Gastrocnemius medialis (tissue), 4 donors: ENCODE results near the gene SUMF1.

Experiments used
- POLR2A ChIP-seq, 2 donors: fragments of 450-650 bp; IDR thresholded peaks; one replicate each; pipeline ENCODE4 v1.6.1; 2017; ENCODE audit warnings: antibody characterized with exemption in 2 of 2, mild to moderate bottlenecking in 2 of 2, moderate library complexity in 2 of 2
- TF ChIP-seq, protein P1 (sequence below), 5 experiments: fragments of 450-650 bp in 3 of 5; fragments of 200-600 bp in 2 of 5; sonication (generic) in 2 of 5; IDR thresholded peaks in 4 of 5; conservative IDR thresholded peaks in 1 of 5; 1 replicate in 4 of 5; 2 replicates in 1 of 5; pipeline ENCODE4 v1.5.1; 2016 to 2019; ENCODE audit warnings: antibody characterized with exemption in 5 of 5, mild to moderate bottlenecking in 3 of 5, moderate library complexity in 3 of 5

DNA sequence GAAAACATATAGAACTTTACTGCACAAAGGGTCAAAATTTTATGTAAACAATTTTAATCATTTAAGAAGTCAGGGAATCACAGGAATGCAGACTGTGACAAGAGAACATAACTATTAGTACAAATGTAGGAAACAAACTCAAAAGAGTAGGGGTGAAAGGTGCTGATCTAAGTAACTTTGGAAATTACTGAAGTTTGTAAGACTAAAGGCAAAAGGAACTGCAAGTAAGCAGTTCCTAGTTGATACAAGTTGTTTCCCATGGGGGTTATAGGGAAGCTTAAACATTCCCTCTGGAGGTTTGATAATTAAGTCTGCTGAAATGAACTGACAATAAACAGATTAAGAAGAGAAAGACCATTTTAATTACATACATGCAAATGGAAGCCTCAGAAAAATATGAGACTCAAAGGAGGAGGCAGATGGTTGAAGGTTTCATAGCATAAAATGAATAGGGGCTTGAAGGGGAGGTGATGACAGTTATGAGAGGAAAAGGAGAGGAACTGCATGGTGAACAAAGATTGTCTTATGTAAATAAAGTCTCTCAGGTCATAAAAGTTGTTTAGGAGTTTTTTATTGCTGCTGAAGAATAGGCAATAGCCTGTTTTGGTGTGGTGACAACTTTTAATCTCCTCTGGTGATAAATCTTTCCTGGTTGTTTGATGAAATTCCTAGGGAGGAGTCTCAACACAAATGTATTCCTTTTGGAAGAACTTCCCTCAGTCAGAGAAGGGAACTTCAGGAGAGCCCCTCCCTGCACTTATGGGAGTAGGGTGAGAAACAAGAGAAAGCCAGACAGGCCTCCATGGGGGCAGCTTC is 146.8 kb downstream of the SUMF1 start:
- TF ChIP-seq, protein P1, sequence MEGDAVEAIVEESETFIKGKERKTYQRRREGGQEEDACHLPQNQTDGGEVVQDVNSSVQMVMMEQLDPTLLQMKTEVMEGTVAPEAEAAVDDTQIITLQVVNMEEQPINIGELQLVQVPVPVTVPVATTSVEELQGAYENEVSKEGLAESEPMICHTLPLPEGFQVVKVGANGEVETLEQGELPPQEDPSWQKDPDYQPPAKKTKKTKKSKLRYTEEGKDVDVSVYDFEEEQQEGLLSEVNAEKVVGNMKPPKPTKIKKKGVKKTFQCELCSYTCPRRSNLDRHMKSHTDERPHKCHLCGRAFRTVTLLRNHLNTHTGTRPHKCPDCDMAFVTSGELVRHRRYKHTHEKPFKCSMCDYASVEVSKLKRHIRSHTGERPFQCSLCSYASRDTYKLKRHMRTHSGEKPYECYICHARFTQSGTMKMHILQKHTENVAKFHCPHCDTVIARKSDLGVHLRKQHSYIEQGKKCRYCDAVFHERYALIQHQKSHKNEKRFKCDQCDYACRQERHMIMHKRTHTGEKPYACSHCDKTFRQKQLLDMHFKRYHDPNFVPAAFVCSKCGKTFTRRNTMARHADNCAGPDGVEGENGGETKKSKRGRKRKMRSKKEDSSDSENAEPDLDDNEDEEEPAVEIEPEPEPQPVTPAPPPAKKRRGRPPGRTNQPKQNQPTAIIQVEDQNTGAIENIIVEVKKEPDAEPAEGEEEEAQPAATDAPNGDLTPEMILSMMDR (IDR thresholded peaks at IDR 0.05 in 4 of 5, conservative IDR thresholded peaks at IDR 0.05 in 1 of 5), result no peak
- TF ChIP-seq POLR2A (IDR thresholded peaks at IDR 0.05), result no peak
